GM10248 (cell line): ENCODE data around the gene ROR2.

Experiments used
- CTCF ChIA-PET: fragments of 300-600 bp; sonication (Branson Sonifier 250); formaldehyde crosslinking; extraction: SDS; loops from one replicate; lab custom pipeline; 2021; ENCODE audit warnings: antibody characterized with exemption; lab: Yijun Ruan, JAX
- POLR2A ChIA-PET: fragments of 350-650 bp; sonication (Branson Sonifier 250); formaldehyde crosslinking; extraction: SDS; loops from one replicate; lab custom pipeline; 2020; ENCODE audit warnings: antibody characterized with exemption; lab: Yijun Ruan, JAX
- DNase-seq: peaks from one replicate; pipeline ENCODE4 v3.0.0; 2012; ENCODE audit errors: extremely low spot score
- TF ChIP-seq, protein P1 (sequence below): IDR thresholded peaks from 2 replicates; pipeline ENCODE4 v1.5.1; 2012; ENCODE audit warnings: mild to moderate bottlenecking, low read depth; ENCODE audit errors: extremely low read depth, missing control alignments, control extremely low read depth

The ROR2 gene

GRCh38 chr9:91536211-91536691, 413.8 kb downstream of the ROR2 start:
- no peak for DNase-seq

GRCh38 chr9:91534374-91534773, 415.7 kb downstream of the ROR2 start:
- ChIA-PET CTCF (no interaction called here), POLR2A (no interaction called here)
- TF ChIP-seq, protein P1, sequence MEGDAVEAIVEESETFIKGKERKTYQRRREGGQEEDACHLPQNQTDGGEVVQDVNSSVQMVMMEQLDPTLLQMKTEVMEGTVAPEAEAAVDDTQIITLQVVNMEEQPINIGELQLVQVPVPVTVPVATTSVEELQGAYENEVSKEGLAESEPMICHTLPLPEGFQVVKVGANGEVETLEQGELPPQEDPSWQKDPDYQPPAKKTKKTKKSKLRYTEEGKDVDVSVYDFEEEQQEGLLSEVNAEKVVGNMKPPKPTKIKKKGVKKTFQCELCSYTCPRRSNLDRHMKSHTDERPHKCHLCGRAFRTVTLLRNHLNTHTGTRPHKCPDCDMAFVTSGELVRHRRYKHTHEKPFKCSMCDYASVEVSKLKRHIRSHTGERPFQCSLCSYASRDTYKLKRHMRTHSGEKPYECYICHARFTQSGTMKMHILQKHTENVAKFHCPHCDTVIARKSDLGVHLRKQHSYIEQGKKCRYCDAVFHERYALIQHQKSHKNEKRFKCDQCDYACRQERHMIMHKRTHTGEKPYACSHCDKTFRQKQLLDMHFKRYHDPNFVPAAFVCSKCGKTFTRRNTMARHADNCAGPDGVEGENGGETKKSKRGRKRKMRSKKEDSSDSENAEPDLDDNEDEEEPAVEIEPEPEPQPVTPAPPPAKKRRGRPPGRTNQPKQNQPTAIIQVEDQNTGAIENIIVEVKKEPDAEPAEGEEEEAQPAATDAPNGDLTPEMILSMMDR: no peak
- DNase-seq: no peak

More at GRCh38 chr9:91536211-91536691, 413.8 kb downstream of the ROR2 start:
- TF ChIP-seq, protein P1: no peak
- CTCF ChIA-PET: no interaction called here
- POLR2A ChIA-PET: no interaction called here

DNA sequence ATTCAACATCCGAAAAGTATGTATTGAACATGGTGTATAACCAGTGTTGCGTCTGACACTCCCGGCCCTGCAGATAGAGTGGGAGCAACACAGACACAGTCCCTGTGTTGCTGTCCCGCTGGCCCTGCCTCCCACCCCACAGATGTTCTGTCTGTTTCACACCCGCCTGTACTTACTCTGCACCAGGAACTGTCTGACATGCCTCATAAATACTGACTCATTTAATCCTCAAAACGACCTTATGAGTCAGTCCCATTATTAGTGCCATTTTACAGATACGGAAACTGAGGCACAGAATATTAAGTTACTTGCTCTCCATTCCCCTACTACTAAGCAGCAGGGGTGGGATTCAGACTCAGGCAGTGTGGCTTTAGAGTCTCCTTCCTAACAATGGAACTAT, 416.6 kb downstream of the ROR2 start:
- DNase-seq: no peak
- TF ChIP-seq, protein P1: no peak
- ChIA-PET POLR2A (no interaction called here), CTCF (interaction anchor here (1.2 kb wide), 1 partner anchor 19 kb away, joined by 3 read pairs; no protein-coding TSS in a partner anchor)

GRCh38 chr9:91532325-91532724, 417.7 kb downstream of the ROR2 start:
- ChIA-PET POLR2A (no interaction called here), CTCF (interaction anchor here (1.2 kb wide), 1 partner anchor 18 kb away, joined by 3 read pairs; no protein-coding TSS in a partner anchor)
- DNase-seq: no peak
- TF ChIP-seq, protein P1: no peak

DNA sequence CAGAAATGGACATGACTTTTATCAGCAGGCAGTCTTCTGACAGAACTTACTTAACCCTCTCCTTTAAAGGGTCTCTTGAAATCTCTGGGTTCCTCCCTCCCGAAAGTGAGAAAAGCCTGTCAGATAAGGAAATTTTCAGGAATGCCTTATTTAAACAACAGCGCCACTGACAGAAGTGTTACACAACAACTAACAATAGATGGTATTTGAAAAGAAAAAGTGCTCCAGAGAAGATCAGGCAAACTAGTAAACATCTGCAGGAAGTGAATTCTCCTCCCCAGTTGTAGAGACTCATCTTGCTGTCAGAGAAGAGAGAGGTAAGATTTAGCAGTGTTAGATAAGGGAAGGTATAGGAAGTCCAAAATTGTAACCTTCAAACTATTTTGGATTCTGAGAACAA, 419.2 kb downstream of the ROR2 start:
- CTCF ChIA-PET: no interaction called here
- TF ChIP-seq, protein P1: no peak
- no peak for DNase-seq
- POLR2A ChIA-PET: no interaction called here

DNA sequence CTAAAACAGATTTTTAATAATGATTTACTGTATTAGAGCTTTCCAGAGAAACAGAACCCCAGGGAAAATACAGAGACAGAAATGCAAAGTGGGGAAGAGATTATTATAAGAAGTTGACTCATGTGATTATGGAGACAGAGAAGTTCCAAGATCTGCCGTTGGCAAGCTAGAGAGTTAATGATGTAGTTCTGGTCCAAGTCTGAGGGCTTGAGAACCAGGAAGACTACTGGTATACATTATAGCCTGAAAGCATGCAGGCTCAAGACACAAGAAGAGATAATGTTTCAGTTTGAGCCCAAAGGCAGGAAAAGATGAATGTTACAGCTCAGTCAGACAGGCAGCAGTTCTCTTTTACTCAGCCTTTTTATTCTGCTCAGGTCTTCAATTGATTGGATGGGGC, 427.5 kb downstream of the ROR2 start:
- TF ChIP-seq, protein P1: no peak
- ChIA-PET POLR2A (no interaction called here), CTCF (no interaction called here)
- no peak for DNase-seq
